Measurements from ENCODE around the gene DPY19L1. TPM values are rescaled to one million over a fixed set of nuclear protein-coding genes. Genes with fewer than 3 reads are reported as not detected.
"Not testable (repeated sequence)": the region's sequence is repeated elsewhere in the genome, so short reads cannot be mapped to it uniquely, and the experiment has no call there.

Gene DPY19L1
- total RNA-seq, 1 experiment from 2014 or later = 13.3 TPM

GRCh38 chr7:34912236-34912635, 125.0 kb downstream of the DPY19L1 start:
- Histone ChIP-seq H3K36me3 (no peaks in the 10 kb centered on the region), H3K4me3 (no peak overlapping the region), H3K9me3 (peaks cover 2% of the 10 kb centered on the region), H3K27me3 (no peaks in the 10 kb centered on the region)
- no peak for DNase-seq

GRCh38 chr7:34906266-34906850, 130.9 kb downstream of the DPY19L1 start:
- not testable (repeated sequence) for H3K4me3 ChIP-seq, DNase-seq, H3K9me3 ChIP-seq, H3K36me3 ChIP-seq, H3K27me3 ChIP-seq

GRCh38 chr7:34904987-34905386, 132.3 kb downstream of the DPY19L1 start:
- Histone ChIP-seq H3K4me3 (no peak overlapping the region), H3K9me3 (no peaks in the 10 kb centered on the region), H3K36me3 (no peaks in the 10 kb centered on the region), H3K27me3 (no peaks in the 10 kb centered on the region)
- no peak for DNase-seq

GRCh38 chr7:34903921-34904320, 133.4 kb downstream of the DPY19L1 start:
- not testable (repeated sequence) for H3K9me3 ChIP-seq, H3K4me3 ChIP-seq, DNase-seq, H3K36me3 ChIP-seq, H3K27me3 ChIP-seq

- Histone ChIP-seq H3K27me3 (no peaks in the 10 kb centered on the region), H3K9me3 (no peaks in the 10 kb centered on the region), H3K36me3 (no peaks in the 10 kb centered on the region), H3K4me3 (no peak overlapping the region)
- DNase-seq = no peak
Observed at GRCh38 chr7:34902182-34902581, 135.1 kb downstream of the DPY19L1 start.

- DNase-seq = no peak
- H3K4me3 ChIP-seq = no peak overlapping the region
- H3K27me3 ChIP-seq = no peaks in the 10 kb centered on the region
- H3K9me3 ChIP-seq = no peaks in the 10 kb centered on the region
- no peaks in the 10 kb centered on the region for H3K36me3 ChIP-seq
Observed at GRCh38 chr7:34900891-34901513, 136.3 kb downstream of the DPY19L1 start.

- no peaks in the 10 kb centered on the region for H3K27me3 ChIP-seq
- H3K4me3 ChIP-seq = no peak overlapping the region
- no peaks in the 10 kb centered on the region for H3K9me3 ChIP-seq
- no peak for DNase-seq
- H3K36me3 ChIP-seq = no peaks in the 10 kb centered on the region
Observed at GRCh38 chr7:34895202-34895601, 142.1 kb downstream of the DPY19L1 start.

GRCh38 chr7:34889951-34890350, 147.3 kb downstream of the DPY19L1 start:
- Histone ChIP-seq H3K36me3 (no peaks in the 10 kb centered on the region), H3K4me3 (no peak overlapping the region), H3K27me3 (no peaks in the 10 kb centered on the region), H3K9me3 (no peaks in the 10 kb centered on the region)
- DNase-seq = no peak

GRCh38 chr7:34886856-34887255, 150.4 kb downstream of the DPY19L1 start:
- no peak overlapping the region for H3K4me3 ChIP-seq
- no peaks in the 10 kb centered on the region for H3K27me3 ChIP-seq
- no peaks in the 10 kb centered on the region for H3K36me3 ChIP-seq
- peaks cover 11% of the 10 kb centered on the region for H3K9me3 ChIP-seq
- DNase-seq = no peak

GRCh38 chr7:34883855-34884254, 153.4 kb downstream of the DPY19L1 start:
- peaks cover 11% of the 10 kb centered on the region for H3K9me3 ChIP-seq
- DNase-seq, H3K27me3 ChIP-seq, H3K36me3 ChIP-seq, H3K4me3 ChIP-seq: not testable (repeated sequence)

GRCh38 chr7:34879871-34880270, 157.4 kb downstream of the DPY19L1 start:
- Histone ChIP-seq H3K9me3 (peaks cover 11% of the 10 kb centered on the region), H3K4me3 (no peak overlapping the region), H3K36me3 (no peaks in the 10 kb centered on the region), H3K27me3 (no peaks in the 10 kb centered on the region)
- no peak for DNase-seq

- H3K36me3 ChIP-seq, H3K4me3 ChIP-seq, DNase-seq: not testable (repeated sequence)
Observed at GRCh38 chr7:34878944-34879735, 158.1 kb downstream of the DPY19L1 start.

More at GRCh38 chr7:34878944-34879735, 158.1 kb downstream of the DPY19L1 start:
- H3K9me3 ChIP-seq = peaks cover 10% of the 10 kb centered on the region
- H3K27me3 ChIP-seq = not testable (repeated sequence)

Other genes with a start within 250 kb of the DPY19L1 start
- 0.95 and 1.3 TPM in 2 replicates for gene TBX20, start 216.6 kb upstream of the DPY19L1 start, total RNA-seq (2014; rRNA removed; shearing (Covaris generic); ENCODE audit: low replicate concordance)

All from MG63 (cell line).